Adipocyte (in vitro differentiated cells): ENCODE measurements around the gene DHRS13.
"Not testable (repeated sequence)": the region's sequence is repeated elsewhere in the genome, so short reads cannot be mapped to it uniquely, and the experiment has no call there.

Experiments
- DNase-seq: peaks from one replicate; pipeline ENCODE4 v3.0.0-alpha.2; 2015; ENCODE audit warnings: low read depth
- H3K27me3 ChIP-seq: replicated peaks from 2 replicates; pipeline ENCODE4 v1.7.0; 2013; ENCODE audit warnings: mild to moderate bottlenecking, low read length, moderate library complexity; ENCODE audit not compliant: control insufficient read depth, insufficient read depth
- H3K36me3 ChIP-seq: 2 replicates; pipeline ENCODE4 v1.7.0; 2013; ENCODE audit warnings: low read length, mild to moderate bottlenecking, moderate library complexity; ENCODE audit not compliant: control insufficient read depth, insufficient read depth, severe bottlenecking
- H3K4me1 ChIP-seq: 2 replicates; pipeline ENCODE4 v1.7.0; 2013; ENCODE audit warnings: mild to moderate bottlenecking, low read length, moderate library complexity; ENCODE audit not compliant: control insufficient read depth, insufficient read depth
- H3K4me3 ChIP-seq: 2 replicates; pipeline ENCODE4 v1.7.0; 2013; ENCODE audit warnings: mild to moderate bottlenecking, low read length, moderate library complexity
- H3K9ac ChIP-seq: 2 replicates; pipeline ENCODE4 v1.7.0; 2013; ENCODE audit warnings: mild to moderate bottlenecking, low read length, moderate library complexity
- H3K9me3 ChIP-seq: 2 replicates; pipeline ENCODE4 v1.7.0; 2013; ENCODE audit warnings: mild to moderate bottlenecking, low read length, moderate library complexity; ENCODE audit not compliant: control insufficient read depth

DHRS13 gene

DNA sequence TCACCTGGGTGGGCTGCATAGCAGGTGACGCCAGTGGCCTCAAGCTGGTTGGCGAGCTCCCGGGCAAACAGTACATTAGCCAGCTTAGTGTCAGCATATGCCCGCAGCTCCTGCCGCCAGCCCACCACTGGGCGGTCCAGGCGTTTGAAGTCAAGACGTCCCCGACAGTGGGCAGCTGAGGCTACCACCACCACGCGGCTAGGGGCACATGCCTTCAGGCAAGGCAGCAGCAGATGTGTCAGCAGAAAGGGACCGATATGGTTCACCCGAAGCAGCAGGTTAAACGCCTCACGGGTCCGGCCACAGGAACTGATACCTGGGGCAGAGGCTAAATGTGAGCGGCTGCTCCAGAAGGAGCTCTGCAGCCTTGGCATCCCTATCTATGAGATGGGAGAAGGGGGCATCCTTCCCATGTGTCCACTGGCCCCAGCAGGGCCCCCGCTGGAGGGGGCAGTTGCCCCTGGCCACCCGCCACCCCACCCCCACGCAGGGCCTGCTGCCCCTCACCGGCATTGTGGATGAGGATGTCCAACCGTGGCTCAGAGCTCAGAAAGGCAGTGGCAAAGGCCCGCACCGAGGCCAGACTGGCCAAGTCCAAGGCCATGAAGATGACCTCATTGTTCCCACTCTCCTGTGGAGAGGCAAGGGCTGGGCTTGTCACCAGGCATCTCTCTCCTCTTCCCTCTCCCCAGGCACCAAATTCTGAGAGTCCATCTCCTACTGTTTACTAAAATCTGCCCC, 1.7 kb downstream of the DHRS13 start:
- Histone ChIP-seq H3K9me3 (no peaks in the 10 kb centered on the region), H3K4me1 (peaks cover 19% of the 10 kb centered on the region), H3K27me3 (no peaks in the 10 kb centered on the region), H3K9ac (no peak overlapping the region), H3K36me3 (peaks cover 10% of the 10 kb centered on the region), H3K4me3 (no peak overlapping the region)
- no peak for DNase-seq

DNA sequence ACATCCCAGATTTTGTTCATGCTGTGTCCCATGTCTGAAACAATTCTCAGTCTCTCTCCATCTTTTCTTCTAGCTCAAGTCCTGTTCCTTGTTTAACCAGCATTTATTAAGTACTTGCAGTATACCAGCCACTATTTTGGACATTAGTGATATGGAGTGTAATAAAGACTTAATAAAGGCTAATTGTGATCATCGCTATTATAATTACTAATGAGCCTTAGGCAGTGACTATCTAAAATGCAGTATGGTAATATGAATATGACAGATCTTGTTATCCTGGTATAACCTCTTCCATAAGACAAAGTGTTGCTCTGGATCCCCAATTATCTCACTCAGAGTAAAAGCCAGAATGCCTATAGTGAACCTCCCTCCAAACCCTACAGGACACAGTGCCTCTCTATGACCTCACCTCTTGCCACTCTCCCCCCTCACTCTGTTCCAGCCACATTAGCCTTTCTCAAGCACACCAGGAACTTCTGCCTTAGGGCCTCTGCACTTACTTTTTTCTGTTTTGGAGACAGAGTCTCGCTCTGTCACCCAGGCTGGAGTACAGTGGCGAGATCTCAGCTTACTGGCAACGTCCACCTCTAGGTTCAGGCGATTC, 3.6 kb downstream of the DHRS13 start:
- no peaks in the 10 kb centered on the region for H3K36me3 ChIP-seq
- no peak overlapping the region for H3K9ac ChIP-seq
- H3K4me1 ChIP-seq = peaks cover 23% of the 10 kb centered on the region
- no peak for DNase-seq
- no peaks in the 10 kb centered on the region for H3K27me3 ChIP-seq
- no peak overlapping the region for H3K4me3 ChIP-seq
- no peaks in the 10 kb centered on the region for H3K9me3 ChIP-seq

DNA sequence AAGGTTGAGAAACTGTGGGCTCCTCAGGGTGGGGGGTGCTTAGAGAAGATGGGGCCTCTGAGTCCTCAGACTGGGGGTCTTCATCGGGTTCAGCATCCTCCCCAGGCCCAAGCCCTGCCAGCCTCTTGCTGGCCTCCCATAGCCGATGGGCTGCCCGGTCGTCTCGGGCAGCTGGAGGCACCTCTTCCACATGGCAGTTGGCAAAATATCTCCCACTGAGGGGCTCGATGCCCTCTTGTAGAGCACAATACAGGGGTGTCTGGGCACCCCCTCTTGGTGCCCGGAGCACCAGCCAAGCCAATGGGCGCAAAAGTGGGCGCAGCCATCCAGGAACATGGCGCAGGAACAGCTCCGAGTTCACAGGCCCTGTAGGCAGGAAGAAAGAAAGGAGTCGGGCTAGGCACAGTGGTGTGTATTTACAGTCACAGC, 4.3 kb downstream of the DHRS13 start:
- no peaks in the 10 kb centered on the region for H3K9me3 ChIP-seq
- peaks cover 23% of the 10 kb centered on the region for H3K4me1 ChIP-seq
- H3K9ac ChIP-seq = no peak overlapping the region
- H3K27me3 ChIP-seq = no peaks in the 10 kb centered on the region
- H3K4me3 ChIP-seq = no peak overlapping the region
- no peak for DNase-seq
- no peaks in the 10 kb centered on the region for H3K36me3 ChIP-seq

DNA sequence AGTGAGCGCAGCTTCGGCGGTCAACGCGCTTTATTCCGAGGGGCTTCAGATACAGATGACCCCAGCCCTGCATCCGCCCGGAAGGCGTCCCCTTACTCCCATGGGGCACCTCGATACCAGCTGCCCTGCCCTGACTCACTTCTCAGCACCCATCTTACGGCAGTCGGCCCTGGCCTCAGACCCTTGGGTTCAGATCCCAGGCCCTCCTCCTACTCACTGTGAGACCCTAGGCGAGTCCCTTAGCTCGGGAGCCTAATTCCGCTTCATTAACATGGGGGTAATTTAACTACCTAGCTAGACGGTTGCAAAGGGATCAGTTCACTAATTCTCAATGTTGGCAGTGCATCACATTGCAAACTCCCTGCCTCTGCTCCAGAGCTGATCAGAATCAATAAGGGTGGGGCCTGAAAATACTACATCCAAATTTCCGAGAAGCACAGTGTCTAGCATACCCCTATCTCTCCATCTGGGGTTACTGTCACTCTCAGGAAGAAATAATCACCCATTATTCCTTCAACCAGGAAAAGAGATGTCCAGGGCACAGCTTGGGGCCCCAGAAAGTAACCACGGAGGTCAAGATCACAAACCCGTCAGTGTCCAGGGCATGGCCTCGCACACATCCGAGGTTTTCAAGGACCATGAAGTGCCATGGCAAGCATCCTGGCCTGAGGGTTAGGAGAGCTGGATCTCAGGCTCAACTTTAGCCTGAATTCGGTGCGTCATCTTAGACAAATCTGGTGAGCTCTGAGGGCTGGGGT, 4.9 kb downstream of the DHRS13 start:
- H3K4me1 ChIP-seq = peaks cover 22% of the 10 kb centered on the region
- H3K4me3 ChIP-seq = peak overlapping the region; percentile 93
- no peaks in the 10 kb centered on the region for H3K9me3 ChIP-seq
- no peaks in the 10 kb centered on the region for H3K36me3 ChIP-seq
- no peaks in the 10 kb centered on the region for H3K27me3 ChIP-seq
- DNase-seq = no peak
- H3K9ac ChIP-seq = peak overlapping the region; percentile 90

DNA sequence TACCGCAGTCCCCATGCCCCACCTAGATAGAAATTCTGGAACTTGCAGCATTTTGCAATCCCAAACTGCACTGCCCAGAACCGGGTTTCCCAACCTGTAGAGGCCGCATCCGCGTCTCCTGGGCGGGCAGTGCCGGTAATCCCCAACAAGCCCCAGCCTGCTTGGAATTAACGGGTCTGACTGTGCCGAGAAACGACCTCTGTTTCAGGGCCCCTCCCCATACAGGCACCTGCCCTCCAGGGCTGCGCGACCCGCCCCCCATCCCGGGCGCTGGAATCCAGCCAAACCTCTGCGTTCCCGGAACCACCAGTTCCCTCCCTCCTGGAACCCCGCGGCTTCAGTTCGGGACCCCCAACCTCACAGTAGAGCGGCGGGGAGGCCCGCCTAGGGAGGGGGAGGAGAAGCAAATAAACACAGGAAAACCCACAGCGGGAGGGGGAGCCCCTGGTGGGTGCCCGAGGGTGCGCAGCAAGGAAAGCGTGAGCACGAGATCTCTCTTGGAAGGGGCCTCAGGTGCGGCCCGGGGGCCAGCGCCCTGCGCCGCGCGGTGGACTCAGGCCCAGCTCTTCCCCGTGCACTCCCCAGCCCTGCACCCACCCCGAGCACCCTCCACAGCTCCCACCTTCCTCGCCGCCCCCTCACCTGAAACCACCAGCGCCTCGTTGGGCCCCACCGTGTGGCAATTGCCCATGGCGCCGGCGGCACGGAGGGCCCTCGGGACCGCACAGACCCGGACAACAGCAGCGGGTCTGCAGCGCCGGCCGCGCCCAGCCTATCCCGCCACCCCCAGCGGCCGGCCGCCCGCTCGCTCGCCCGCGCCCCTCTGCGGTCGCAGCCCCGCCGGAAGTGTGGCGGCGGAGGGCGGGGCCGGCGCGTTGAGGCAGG, 5.8 kb downstream of the DHRS13 start, which contains the start of gene FLOT2:
TSS of gene FLOT2 (minus strand) at position 850 of the 885 bp plus-strand sequence. CDS start at position 691, 159 bp downstream.
- Histone ChIP-seq H3K4me1 (peaks cover 24% of the 10 kb centered on the region), H3K4me3 (peak within 1 kb of the TSS; percentile 93), H3K27me3 (no peaks in the 10 kb centered on the region), H3K9me3 (no peaks in the 10 kb centered on the region), H3K9ac (peak within 1 kb of the TSS; percentile 90), H3K36me3 (no peaks in the 10 kb centered on the region)
- peak; percentile 81 for DNase-seq

DNA sequence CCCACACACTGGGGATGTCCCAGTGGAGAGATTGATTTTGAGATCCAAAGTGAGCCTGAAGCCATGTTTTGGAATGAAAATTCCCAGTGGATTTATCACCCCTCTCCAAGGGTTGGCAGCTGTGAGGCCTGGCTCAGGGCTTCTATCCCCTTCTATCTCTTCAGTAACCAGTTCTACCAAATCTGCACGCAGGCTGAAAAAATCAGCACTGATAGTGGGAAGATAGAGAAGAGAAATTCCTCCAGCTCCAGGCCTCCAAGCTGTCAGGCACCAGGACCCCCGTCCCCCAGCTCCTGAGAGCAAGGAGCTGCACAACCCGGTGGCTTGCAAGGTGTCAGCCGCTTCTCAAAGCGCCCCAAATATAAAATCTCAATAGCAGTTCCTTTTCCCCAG, 6.4 kb downstream of the DHRS13 start:
- Histone ChIP-seq H3K4me3 (peak overlapping the region; percentile 93), H3K36me3 (no peaks in the 10 kb centered on the region), H3K4me1 (peaks cover 24% of the 10 kb centered on the region), H3K27me3 (no peaks in the 10 kb centered on the region), H3K9me3 (no peaks in the 10 kb centered on the region), H3K9ac (peak overlapping the region; percentile 90)
- no peak for DNase-seq

DNA sequence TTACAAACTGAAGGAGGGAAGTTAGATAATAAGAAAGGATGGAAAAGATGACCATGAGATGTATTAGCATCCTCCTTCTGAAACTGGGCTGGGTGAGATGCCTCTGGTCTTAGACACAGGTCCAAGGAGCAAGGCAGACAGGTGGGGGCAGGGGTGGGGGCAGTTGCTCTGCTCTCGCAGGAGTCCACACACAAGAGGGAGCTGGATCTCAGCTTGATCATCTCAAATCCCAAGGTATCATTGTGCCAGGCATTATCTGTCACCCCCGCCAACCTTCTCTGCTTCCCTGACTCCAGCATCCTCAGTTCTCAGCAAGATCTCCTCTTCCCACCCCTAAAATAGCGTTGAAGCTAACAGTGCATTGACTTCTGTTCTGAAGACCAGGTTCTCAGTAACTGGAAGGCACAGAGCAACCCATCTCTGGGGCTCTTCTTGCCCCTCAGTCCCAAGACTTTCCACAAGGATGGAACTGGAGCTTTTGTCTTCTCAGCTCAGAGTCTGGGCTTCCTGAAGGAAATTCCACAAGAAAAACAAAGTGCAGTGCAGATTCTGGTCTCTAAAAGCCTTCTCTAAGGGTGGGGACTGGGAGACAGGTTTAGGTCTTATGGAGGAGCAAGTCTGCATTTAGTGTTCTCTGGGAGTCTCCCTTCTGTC, 7.0 kb downstream of the DHRS13 start:
- H3K4me1 ChIP-seq = peaks cover 24% of the 10 kb centered on the region
- H3K9me3 ChIP-seq = no peaks in the 10 kb centered on the region
- no peaks in the 10 kb centered on the region for H3K27me3 ChIP-seq
- peak overlapping the region; percentile 90 for H3K9ac ChIP-seq
- peak overlapping the region; percentile 93 for H3K4me3 ChIP-seq
- H3K36me3 ChIP-seq = no peaks in the 10 kb centered on the region
- DNase-seq = peak; percentile 9

DNA sequence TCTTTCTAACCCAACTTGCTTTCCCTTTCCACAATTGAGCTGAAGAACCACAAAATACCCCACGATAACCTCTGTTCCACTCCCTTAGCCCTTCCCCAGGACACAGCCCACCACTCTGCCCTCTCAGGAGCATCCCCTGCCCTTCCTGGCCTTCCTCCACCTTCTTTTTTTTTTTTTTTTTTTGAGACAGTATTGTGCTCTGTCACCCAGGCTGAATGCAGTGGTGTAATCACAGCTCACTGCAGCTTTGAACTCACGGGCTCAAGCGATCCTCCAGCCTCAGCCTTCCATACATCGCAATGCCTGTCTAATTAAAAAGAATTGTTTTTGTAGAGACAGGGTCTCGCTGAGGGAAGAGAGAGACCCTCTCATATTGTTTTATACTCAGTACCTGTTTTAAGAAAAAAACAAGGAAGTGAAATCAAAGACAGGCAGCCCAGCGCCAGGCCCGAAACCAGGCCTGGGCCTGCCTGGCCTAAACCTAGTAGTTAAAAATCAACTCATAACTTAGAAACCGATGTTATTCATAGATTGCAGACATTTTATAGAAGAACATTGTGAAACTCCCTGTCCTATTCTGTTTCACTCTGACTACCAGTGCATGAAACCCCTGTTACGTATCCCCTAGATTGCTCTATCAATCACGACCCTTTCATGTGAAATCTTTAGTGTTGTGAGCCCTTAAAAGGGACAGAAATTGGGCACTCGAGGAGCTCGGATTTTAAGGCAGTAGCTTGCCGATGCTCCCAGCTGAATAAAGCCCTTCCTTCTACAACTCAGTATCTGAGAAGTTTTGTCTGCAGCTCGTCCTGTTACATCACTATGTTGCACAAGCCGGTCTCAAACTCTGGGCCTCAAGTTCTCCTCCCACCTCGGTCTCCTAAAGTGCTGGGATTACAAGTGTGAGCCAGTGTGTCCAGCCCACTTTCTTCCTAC, 9.4 kb downstream of the DHRS13 start:
- H3K36me3 ChIP-seq, H3K9ac ChIP-seq, H3K9me3 ChIP-seq, H3K4me3 ChIP-seq, H3K27me3 ChIP-seq, DNase-seq: not testable (repeated sequence)
- H3K4me1 ChIP-seq = peaks cover 27% of the 10 kb centered on the region

DNA sequence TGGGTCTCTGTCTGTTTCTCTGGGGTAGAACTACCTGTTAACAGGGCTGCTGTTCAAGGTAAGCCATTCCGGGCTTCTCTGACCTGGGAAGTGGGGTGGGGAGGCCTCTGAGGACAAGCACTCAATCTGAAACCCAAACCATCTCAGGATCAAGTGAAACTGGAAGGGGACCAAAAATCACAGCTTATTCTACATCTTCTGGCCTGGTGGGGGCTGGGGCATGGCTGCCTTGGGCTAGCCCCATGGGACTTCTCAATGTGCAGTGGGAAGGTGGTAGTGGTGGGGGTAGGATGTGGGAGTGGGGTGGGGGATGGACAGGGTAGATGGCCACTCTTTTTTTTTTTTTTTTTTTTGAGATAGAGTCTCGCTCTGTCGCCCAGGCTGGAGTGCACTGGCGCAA, 10.9 kb downstream of the DHRS13 start:
- H3K27me3 ChIP-seq = no peaks in the 10 kb centered on the region
- H3K36me3 ChIP-seq = no peaks in the 10 kb centered on the region
- no peak overlapping the region for H3K9ac ChIP-seq
- H3K9me3 ChIP-seq = no peaks in the 10 kb centered on the region
- no peak overlapping the region for H3K4me3 ChIP-seq
- DNase-seq = no peak
- H3K4me1 ChIP-seq = peaks cover 18% of the 10 kb centered on the region

DNA sequence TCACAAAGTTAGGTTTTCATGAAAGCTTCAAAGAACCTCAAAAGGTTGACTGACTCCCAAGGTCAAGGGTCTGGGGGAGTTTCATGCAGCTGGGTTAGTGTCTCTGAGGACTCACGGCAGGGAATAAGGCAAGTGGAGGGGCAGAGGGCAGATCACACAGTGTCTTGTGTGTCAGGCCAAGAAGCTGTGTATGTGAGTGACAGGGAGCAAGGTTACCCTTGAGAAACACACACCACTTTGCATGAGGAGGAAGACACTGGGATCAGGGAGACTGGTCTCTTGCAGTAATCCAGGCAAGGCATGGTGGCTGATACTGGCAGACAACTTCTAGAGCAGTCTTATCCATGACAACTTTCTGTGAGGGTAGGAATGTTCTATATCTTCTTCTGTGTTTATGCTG, 11.7 kb downstream of the DHRS13 start:
- H3K36me3 ChIP-seq = no peaks in the 10 kb centered on the region
- H3K27me3 ChIP-seq = no peaks in the 10 kb centered on the region
- peaks cover 12% of the 10 kb centered on the region for H3K4me1 ChIP-seq
- no peak overlapping the region for H3K4me3 ChIP-seq
- no peaks in the 10 kb centered on the region for H3K9me3 ChIP-seq
- DNase-seq = no peak
- H3K9ac ChIP-seq = no peak overlapping the region
